ENCODE results near the gene SCGB3A1. TPM values are rescaled to one million over a fixed set of nuclear protein-coding genes. Genes with fewer than 3 reads are reported as not detected.

SCGB3A1 gene
- total RNA-seq, 1 donor: not detected

GRCh38 chr5:180595381-180596114, 4.2 kb upstream of the SCGB3A1 start:
- TF ChIP-seq CTCF (IDR thresholded peaks at IDR 0.05; ENCODE audit: insufficient read depth, low read depth, low read length): no peak
- H3K4me3 ChIP-seq (ENCODE audit: low read depth, low read length): no peak overlapping the region
- DNase-seq (ENCODE audit: low read depth): no peak

GRCh38 chr5:180595046-180595379, 3.7 kb upstream of the SCGB3A1 start:
- no peak for DNase-seq (ENCODE audit: low read depth)
- no peak overlapping the region for H3K4me3 ChIP-seq (ENCODE audit: low read depth, low read length)
- no peak for TF ChIP-seq CTCF (IDR thresholded peaks at IDR 0.05; ENCODE audit: insufficient read depth, low read depth, low read length)

- DNase-seq (ENCODE audit: low read depth): no peak
- no peak overlapping the region for H3K4me3 ChIP-seq (ENCODE audit: low read depth, low read length)
- TF ChIP-seq CTCF (IDR thresholded peaks at IDR 0.05; ENCODE audit: insufficient read depth, low read depth, low read length): no peak
These were observed 3.2 kb upstream of the SCGB3A1 start for GRCh38 chr5:180594311-180595045.

GRCh38 chr5:180593446-180594206, 2.3 kb upstream of the SCGB3A1 start:
- no peak for TF ChIP-seq CTCF (IDR thresholded peaks at IDR 0.05; ENCODE audit: insufficient read depth, low read depth, low read length)
- no peak overlapping the region for H3K4me3 ChIP-seq (ENCODE audit: low read depth, low read length)
- DNase-seq (ENCODE audit: low read depth): no peak

GRCh38 chr5:180592176-180592575, 877 bp upstream of the SCGB3A1 start:
- no peak overlapping the region for H3K4me3 ChIP-seq (ENCODE audit: low read depth, low read length)
- no peak for DNase-seq (ENCODE audit: low read depth)
- TF ChIP-seq CTCF (IDR thresholded peaks at IDR 0.05; ENCODE audit: insufficient read depth, low read depth, low read length): no peak

GRCh38 chr5:180590543-180591310, 572 bp downstream of the SCGB3A1 start:
- TF ChIP-seq CTCF (IDR thresholded peaks at IDR 0.05; ENCODE audit: insufficient read depth, low read depth, low read length): no peak
- no peak overlapping the region for H3K4me3 ChIP-seq (ENCODE audit: low read depth, low read length)
- no peak for DNase-seq (ENCODE audit: low read depth)

All from fibroblast of villous mesenchyme (primary cell).